ENCODE data around the gene PRDM11.

Gene PRDM11

GRCh38 chr11:45106440-45106839, 40.0 kb upstream of the PRDM11 start:
- no peak for DNase-seq (ENCODE audit: low read depth)
- TF ChIP-seq MAX (IDR thresholded peaks at IDR 0.05; ENCODE audit: low read depth, low read length) (no peak), CTCF (IDR thresholded peaks at IDR 0.05; ENCODE audit: low read depth, low read length) (no peak), POLR2A (IDR thresholded peaks at IDR 0.05; ENCODE audit: extremely low read depth, insufficient read length) (no peak), MYC (IDR thresholded peaks at IDR 0.05; ENCODE audit: low read depth, low read length) (no peak)
- no peak overlapping the region for H3K4me3 ChIP-seq (ENCODE audit: low read depth, low read length)

- DNase-seq (ENCODE audit: low read depth) = no peak
- H3K4me3 ChIP-seq (ENCODE audit: low read depth, low read length) = no peak overlapping the region
Observed at GRCh38 chr11:45107029-45107428, 39.4 kb upstream of the PRDM11 start.

GRCh38 chr11:45108070-45109064, 38.1 kb upstream of the PRDM11 start:
- TF ChIP-seq MYC (IDR thresholded peaks at IDR 0.05; ENCODE audit: low read depth, low read length) (no peak), POLR2A (IDR thresholded peaks at IDR 0.05; ENCODE audit: extremely low read depth, insufficient read length) (no peak), MAX (IDR thresholded peaks at IDR 0.05; ENCODE audit: low read depth, low read length) (no peak), CTCF (IDR thresholded peaks at IDR 0.05; ENCODE audit: low read depth, low read length) (no peak)
- no peak for DNase-seq (ENCODE audit: low read depth)
- H3K4me3 ChIP-seq (ENCODE audit: low read depth, low read length) = no peak overlapping the region

More at GRCh38 chr11:45107029-45107428, 39.4 kb upstream of the PRDM11 start:
- TF ChIP-seq POLR2A (IDR thresholded peaks at IDR 0.05; ENCODE audit: extremely low read depth, insufficient read length) (no peak), MYC (IDR thresholded peaks at IDR 0.05; ENCODE audit: low read depth, low read length) (no peak), MAX (IDR thresholded peaks at IDR 0.05; ENCODE audit: low read depth, low read length) (no peak), CTCF (IDR thresholded peaks at IDR 0.05; ENCODE audit: low read depth, low read length) (no peak)

GRCh38 chr11:45109400-45109799, 37.0 kb upstream of the PRDM11 start:
- DNase-seq (ENCODE audit: low read depth) = no peak
- no peak overlapping the region for H3K4me3 ChIP-seq (ENCODE audit: low read depth, low read length)
- no peak for TF ChIP-seq POLR2A (IDR thresholded peaks at IDR 0.05; ENCODE audit: extremely low read depth, insufficient read length)
- no peak for TF ChIP-seq CTCF (IDR thresholded peaks at IDR 0.05; ENCODE audit: low read depth, low read length)
- no peak for TF ChIP-seq MAX (IDR thresholded peaks at IDR 0.05; ENCODE audit: low read depth, low read length)
- TF ChIP-seq MYC (IDR thresholded peaks at IDR 0.05; ENCODE audit: low read depth, low read length) = no peak

GRCh38 chr11:45110562-45110961, 35.9 kb upstream of the PRDM11 start:
- TF ChIP-seq POLR2A (IDR thresholded peaks at IDR 0.05; ENCODE audit: extremely low read depth, insufficient read length) (no peak), MYC (IDR thresholded peaks at IDR 0.05; ENCODE audit: low read depth, low read length) (no peak), MAX (IDR thresholded peaks at IDR 0.05; ENCODE audit: low read depth, low read length) (no peak), CTCF (IDR thresholded peaks at IDR 0.05; ENCODE audit: low read depth, low read length) (peak; percentile 59)
- peak; percentile 74 for DNase-seq (ENCODE audit: low read depth)
- H3K4me3 ChIP-seq (ENCODE audit: low read depth, low read length) = no peak overlapping the region
